HG03354 (cell line): ENCODE data around the gene SUN1.

Source experiments
- ATAC-seq: cut with Tn5 transposase; IDR thresholded peaks from one replicate; pipeline ENCODE4 v1.9.1; 2021; ENCODE audit warnings: mild to moderate bottlenecking; ENCODE audit not compliant: unreplicated experiment, poor library complexity, severe bottlenecking

SUN1 gene

GRCh38 chr7:874031-874749 is 41.9 kb downstream of the SUN1 start:
- ATAC-seq = no peak

GRCh38 chr7:875051-875450 is 42.8 kb downstream of the SUN1 start:
- ATAC-seq = no peak

GRCh38 chr7:875476-876076 is 43.3 kb downstream of the SUN1 start:
- no peak for ATAC-seq

GRCh38 chr7:876077-876971 is 44.0 kb downstream of the SUN1 start, which contains the start of gene GET4:
Gene GET4 (plus strand): TSS chr7:876554. CDS start chr7:876646, 92 bp downstream.
- peak; percentile 80 for ATAC-seq

- ATAC-seq = peak; percentile 38
Observed at GRCh38 chr7:876972-877311, 44.7 kb downstream of the SUN1 start.

- ATAC-seq = no peak
Observed at GRCh38 chr7:877312-878232, 45.3 kb downstream of the SUN1 start.

GRCh38 chr7:879093-879492 is 46.8 kb downstream of the SUN1 start:
- ATAC-seq = no peak

- no peak for ATAC-seq
Observed at GRCh38 chr7:879706-880105, 47.4 kb downstream of the SUN1 start.

- no peak for ATAC-seq
Observed at GRCh38 chr7:880450-880849, 48.2 kb downstream of the SUN1 start.

GRCh38 chr7:881441-882234 is 49.4 kb downstream of the SUN1 start:
- no peak for ATAC-seq

- no peak for ATAC-seq
Observed at GRCh38 chr7:882336-883035, 50.2 kb downstream of the SUN1 start.

- ATAC-seq = no peak
Observed at GRCh38 chr7:883055-884021, 51.1 kb downstream of the SUN1 start.

GRCh38 chr7:884191-885003 is 52.1 kb downstream of the SUN1 start:
- no peak for ATAC-seq

GRCh38 chr7:885261-885892 is 53.1 kb downstream of the SUN1 start:
- ATAC-seq = no peak

- no peak for ATAC-seq
Observed at GRCh38 chr7:885893-886625, 53.8 kb downstream of the SUN1 start.
